ENCODE data around the gene GALNT9.

Gene GALNT9

GRCh38 chr12:132209619-132210222 is 119.7 kb downstream of the GALNT9 start:
- in situ Hi-C loops (cut with HindIII; ENCODE audit: low sequenced_read_pairs) = no loop called here
- no peak for TF ChIP-seq CTCF (IDR thresholded peaks at IDR 0.05; ENCODE audit: low read depth, low read length, missing control alignments)
- DNase-seq (ENCODE audit: low read depth) = no peak

GRCh38 chr12:132208153-132208823 is 121.1 kb downstream of the GALNT9 start:
- TF ChIP-seq CTCF (IDR thresholded peaks at IDR 0.05; ENCODE audit: low read depth, low read length, missing control alignments) = no peak
- in situ Hi-C loops (cut with HindIII; ENCODE audit: low sequenced_read_pairs) = no loop called here
- no peak for DNase-seq (ENCODE audit: low read depth)
- H3K4me3 ChIP-seq (ENCODE audit: low read depth, low read length) = no peak overlapping the region

More at GRCh38 chr12:132209619-132210222, 119.7 kb downstream of the GALNT9 start:
- H3K4me3 ChIP-seq (ENCODE audit: low read depth, low read length) = no peak overlapping the region

GRCh38 chr12:132207083-132207775 is 122.2 kb downstream of the GALNT9 start:
- TF ChIP-seq CTCF (IDR thresholded peaks at IDR 0.05; ENCODE audit: low read depth, low read length, missing control alignments) = no peak
- in situ Hi-C loops (cut with HindIII; ENCODE audit: low sequenced_read_pairs) = no loop called here
- no peak for DNase-seq (ENCODE audit: low read depth)
- no peak overlapping the region for H3K4me3 ChIP-seq (ENCODE audit: low read depth, low read length)

GRCh38 chr12:132206046-132206434 is 123.3 kb downstream of the GALNT9 start:
- TF ChIP-seq CTCF (IDR thresholded peaks at IDR 0.05; ENCODE audit: low read depth, low read length, missing control alignments) = no peak
- no peak overlapping the region for H3K4me3 ChIP-seq (ENCODE audit: low read depth, low read length)
- in situ Hi-C loops (cut with HindIII; ENCODE audit: low sequenced_read_pairs) = no loop called here
- no peak for DNase-seq (ENCODE audit: low read depth)

- in situ Hi-C loops (cut with HindIII; ENCODE audit: low sequenced_read_pairs) = no loop called here
- no peak for DNase-seq (ENCODE audit: low read depth)
- no peak overlapping the region for H3K4me3 ChIP-seq (ENCODE audit: low read depth, low read length)
- TF ChIP-seq CTCF (IDR thresholded peaks at IDR 0.05; ENCODE audit: low read depth, low read length, missing control alignments) = no peak
Measured at GRCh38 chr12:132205271-132206045, 123.9 kb downstream of the GALNT9 start.

- DNase-seq (ENCODE audit: low read depth) = no peak
- in situ Hi-C loops (cut with HindIII; ENCODE audit: low sequenced_read_pairs) = no loop called here
- TF ChIP-seq CTCF (IDR thresholded peaks at IDR 0.05; ENCODE audit: low read depth, low read length, missing control alignments) = no peak
- H3K4me3 ChIP-seq (ENCODE audit: low read depth, low read length) = no peak overlapping the region
Measured at GRCh38 chr12:132204793-132205270, 124.6 kb downstream of the GALNT9 start.
